Fibroblast of villous mesenchyme (primary cell): Measurements from ENCODE around the gene MOGAT3. TPM values are rescaled to one million over a fixed set of nuclear protein-coding genes. Genes with fewer than 3 reads are reported as not detected.
"Not testable (repeated sequence)": the region's sequence is repeated elsewhere in the genome, so short reads cannot be mapped to it uniquely, and the experiment has no call there.

ENCODE experiments used
- DNase-seq: peaks from one replicate; pipeline ENCODE4 v3.0.0-alpha.2; 2010; ENCODE audit warnings: low read depth
- H3K4me3 ChIP-seq: 2 replicates; pipeline ENCODE4 v1.5.1; 2011; ENCODE audit warnings: low read depth, mild to moderate bottlenecking, low read length
- total RNA-seq: library from RNA; depleted of rRNA; stranded (reverse); fragments of >200 nt; gene quantifications from 2 replicates; pipeline ENCODE4 v1.2.3, GENCODE V29; 2012
- TF ChIP-seq, protein P1 (sequence below): IDR thresholded peaks from 2 replicates; pipeline ENCODE4 v1.5.1; 2012; ENCODE audit warnings: low read depth, mild to moderate bottlenecking, low read length; ENCODE audit not compliant: insufficient read depth

MOGAT3 gene
- total RNA-seq, 1 donor: not detected

DNA sequence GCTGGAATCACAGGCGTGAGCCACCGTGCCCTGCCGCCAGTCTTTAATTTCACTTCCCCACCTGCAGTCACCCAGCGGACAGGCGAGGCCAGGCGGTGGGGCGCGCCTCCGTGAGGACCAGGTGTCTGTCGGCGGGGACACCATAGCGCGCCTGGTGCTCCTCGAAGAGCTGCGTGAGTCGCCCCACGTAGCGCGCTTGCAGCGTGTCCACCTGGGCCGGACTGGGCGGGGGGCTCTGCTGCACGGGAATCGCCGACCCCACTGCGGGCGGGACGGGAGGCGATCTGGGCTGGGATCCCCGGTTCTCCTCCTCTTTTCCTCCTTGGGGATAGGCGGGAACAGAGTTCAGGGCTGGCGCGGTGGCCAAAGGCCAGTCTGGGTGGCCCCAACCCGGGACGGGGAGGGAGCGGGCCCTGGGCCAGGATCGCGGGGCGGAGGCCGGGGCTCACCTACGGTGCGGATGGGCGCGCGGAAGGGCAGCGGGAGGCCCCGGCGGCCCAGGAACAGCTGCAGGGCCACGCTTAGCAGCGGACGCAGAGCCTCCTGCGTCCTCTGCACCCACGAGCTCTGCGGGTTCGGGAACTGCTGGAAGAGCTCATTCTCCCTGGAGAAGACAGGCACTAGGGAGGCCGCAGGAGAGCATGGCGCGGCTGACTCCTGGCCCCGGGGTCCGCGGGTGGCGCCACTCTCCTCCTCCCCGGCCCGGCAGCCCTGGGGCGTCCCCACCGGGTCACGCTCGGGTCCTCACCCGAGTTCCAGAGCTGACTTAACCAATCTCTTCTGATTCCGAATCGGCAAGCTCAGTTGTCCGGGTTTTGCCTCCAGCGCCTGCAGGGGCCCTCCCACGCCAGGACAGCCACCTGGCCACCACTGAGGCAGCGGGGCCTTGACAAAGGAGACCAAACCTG is 1.1 kb upstream of the MOGAT3 start:
- DNase-seq: peak; percentile 7
- no peak overlapping the region for H3K4me3 ChIP-seq
- TF ChIP-seq, protein P1, sequence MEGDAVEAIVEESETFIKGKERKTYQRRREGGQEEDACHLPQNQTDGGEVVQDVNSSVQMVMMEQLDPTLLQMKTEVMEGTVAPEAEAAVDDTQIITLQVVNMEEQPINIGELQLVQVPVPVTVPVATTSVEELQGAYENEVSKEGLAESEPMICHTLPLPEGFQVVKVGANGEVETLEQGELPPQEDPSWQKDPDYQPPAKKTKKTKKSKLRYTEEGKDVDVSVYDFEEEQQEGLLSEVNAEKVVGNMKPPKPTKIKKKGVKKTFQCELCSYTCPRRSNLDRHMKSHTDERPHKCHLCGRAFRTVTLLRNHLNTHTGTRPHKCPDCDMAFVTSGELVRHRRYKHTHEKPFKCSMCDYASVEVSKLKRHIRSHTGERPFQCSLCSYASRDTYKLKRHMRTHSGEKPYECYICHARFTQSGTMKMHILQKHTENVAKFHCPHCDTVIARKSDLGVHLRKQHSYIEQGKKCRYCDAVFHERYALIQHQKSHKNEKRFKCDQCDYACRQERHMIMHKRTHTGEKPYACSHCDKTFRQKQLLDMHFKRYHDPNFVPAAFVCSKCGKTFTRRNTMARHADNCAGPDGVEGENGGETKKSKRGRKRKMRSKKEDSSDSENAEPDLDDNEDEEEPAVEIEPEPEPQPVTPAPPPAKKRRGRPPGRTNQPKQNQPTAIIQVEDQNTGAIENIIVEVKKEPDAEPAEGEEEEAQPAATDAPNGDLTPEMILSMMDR: no peak

DNA sequence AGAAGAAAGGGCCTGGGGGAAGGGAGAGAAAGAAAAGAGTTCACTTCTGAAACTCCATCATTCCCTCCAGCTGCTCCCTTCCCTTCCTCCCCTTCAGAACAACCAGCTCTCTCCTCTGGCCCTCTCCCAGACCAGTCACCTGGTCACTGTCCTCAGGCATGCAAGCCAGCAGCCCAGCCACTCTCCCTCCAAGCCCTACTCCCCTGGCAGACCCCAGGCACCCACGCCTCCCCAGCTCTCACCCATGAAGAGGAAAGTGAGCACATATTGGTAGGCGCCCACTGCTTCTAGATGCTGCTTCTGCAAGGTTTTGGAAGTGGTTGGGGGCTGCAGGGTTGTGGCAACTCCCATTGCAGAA is 353 bp downstream of the MOGAT3 start:
- no peak for DNase-seq
- H3K4me3 ChIP-seq: no peak overlapping the region
- TF ChIP-seq, protein P1: no peak

DNA sequence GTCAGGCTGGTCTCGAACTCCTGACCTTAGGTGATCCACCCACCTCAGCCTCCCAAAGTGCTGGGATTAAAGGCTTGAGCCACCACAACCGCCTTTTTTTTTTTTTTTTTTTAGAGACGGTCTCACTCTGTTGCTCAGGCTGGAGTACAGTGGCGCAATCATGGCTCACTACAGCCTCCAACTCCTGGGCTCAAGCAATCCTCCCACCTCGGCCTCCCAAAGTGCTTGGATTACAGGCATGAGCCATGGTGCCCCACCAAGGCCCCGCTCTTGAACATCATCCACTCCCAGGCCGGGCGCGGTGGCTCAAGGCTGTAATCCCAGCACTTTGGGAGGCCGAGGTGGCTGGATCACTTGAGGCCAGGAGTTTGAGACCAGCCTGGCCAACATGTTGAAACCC is 1.3 kb downstream of the MOGAT3 start:
- not testable (repeated sequence) for DNase-seq, H3K4me3 ChIP-seq

DNA sequence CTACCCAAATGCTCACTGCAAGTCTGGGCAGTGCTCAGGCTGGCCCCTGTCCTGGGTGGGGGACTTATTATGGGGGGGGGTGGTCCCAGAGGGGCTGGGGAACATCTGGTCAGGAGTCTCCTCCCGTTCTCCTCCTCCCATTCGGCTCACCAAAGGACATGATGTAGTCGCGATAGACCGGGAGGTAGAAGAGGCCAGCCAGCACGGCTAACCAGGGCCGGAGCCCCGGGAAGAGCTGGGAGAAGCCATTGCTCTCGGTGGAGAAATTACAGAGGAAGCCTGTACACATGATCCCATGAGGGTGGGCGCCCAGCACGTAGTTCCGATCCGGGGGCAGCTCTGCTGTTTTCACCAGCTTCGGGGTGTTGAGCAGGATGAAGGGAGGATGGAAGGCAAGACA is 2.4 kb downstream of the MOGAT3 start:
- H3K4me3 ChIP-seq: no peak overlapping the region
- no peak for DNase-seq
- TF ChIP-seq, protein P1: no peak

DNA sequence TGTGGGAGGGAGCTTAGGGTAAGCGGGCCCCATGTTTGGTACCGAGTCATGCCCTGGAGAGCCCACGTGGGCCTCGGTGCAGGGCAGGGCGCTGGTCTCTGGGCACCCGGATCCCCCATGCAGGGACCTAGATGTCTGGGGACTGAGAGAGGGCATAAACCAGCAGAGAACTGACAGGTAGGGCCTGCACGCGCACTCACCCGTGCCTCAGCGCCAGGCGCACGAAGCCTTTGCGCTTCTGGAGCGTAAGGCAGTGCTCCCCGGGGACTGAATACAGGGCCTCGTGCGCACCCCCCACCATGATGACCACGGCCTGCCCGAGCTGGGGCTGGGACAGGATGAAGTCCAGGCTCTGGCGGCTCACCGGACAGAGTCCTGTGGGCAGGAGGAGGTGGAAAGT is 2.8 kb downstream of the MOGAT3 start:
- no peak overlapping the region for H3K4me3 ChIP-seq
- TF ChIP-seq, protein P1: no peak
- DNase-seq: no peak

DNA sequence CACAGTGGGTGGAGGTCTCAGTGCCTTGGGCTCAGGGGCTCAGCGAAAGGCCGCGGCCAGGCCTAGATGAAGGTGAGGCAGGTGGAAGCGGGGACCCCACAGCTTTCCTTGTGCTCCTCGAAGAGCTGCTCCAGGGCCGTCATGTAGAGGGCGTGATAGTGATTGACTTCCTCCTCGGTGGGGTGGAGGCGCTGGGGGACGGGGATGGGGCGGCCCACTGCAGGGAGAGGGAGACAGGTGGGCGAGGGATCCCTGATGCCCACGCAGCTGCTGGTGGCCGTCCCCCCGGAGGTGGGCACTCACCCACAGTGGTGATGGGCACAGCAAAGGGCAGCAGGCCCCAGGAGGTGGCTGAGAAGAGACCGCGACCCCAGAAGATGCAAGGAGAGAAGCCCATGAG is 5.0 kb downstream of the MOGAT3 start:
- no peak overlapping the region for H3K4me3 ChIP-seq
- TF ChIP-seq, protein P1: no peak
- no peak for DNase-seq

DNA sequence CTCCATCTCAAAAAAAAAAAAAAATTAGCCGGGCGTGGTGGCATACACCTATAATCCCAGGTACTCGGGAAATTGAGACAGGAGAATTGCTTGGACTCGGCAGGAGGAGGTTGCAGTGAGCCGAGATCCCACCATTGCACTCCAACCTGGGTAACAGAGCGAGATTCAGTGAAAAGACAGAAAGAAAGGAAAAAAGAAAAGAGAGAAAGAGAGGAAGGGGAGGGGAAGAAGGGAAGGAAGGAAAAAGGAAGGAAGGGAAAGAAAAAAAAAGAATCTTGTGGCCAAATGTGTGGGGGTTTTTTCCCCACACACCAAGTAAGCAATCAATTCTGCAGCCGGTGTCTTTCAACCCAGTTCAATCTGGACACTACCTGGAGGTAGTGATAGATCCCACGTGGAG is 11.7 kb downstream of the MOGAT3 start:
- DNase-seq: no peak
- TF ChIP-seq, protein P1: no peak

More for the DNA sequence above, 11.7 kb downstream of the MOGAT3 start:
- H3K4me3 ChIP-seq: no peak overlapping the region
